D721Med (cell line): ENCODE measurements around the gene MEIS1.

Experiments
- DNase-seq: peaks from one replicate; pipeline ENCODE4 v3.0.0; 2011; ENCODE audit warnings: low spot score; ENCODE audit not compliant: insufficient read length
- FAIRE-seq: peaks from 2 replicates; lab custom pipeline; 2011; peaks lifted over from hg19 to GRCh38; lab: Jason Lieb, UNC
- TF ChIP-seq, protein P1 (sequence below): IDR thresholded peaks from 2 replicates; pipeline ENCODE4 v1.5.1; 2012; ENCODE audit warnings: mild to moderate bottlenecking, control low read depth; ENCODE audit not compliant: insufficient read depth; ENCODE audit errors: missing control alignments

Gene MEIS1

DNA sequence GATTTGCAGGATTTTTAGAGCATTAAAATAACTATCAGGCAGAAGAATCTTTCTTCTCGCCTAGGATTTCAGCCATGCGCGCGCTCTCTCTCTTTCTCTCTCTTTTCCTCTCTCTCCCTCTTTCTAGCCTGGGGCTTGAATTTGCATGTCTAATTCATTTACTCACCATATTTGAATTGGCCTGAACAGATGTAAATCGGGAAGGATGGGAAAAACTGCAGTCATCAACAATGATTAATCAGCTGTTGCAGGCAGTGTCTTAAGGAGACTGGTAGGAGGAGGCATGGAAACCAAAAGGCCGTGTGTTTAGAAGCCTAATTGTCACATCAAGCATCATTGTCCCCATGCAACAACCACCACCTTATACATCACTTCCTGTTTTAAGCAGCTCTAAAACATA is 137.0 kb downstream of the MEIS1 start:
- FAIRE-seq (no peak), DNase-seq (no peak)
- TF ChIP-seq, protein P1, sequence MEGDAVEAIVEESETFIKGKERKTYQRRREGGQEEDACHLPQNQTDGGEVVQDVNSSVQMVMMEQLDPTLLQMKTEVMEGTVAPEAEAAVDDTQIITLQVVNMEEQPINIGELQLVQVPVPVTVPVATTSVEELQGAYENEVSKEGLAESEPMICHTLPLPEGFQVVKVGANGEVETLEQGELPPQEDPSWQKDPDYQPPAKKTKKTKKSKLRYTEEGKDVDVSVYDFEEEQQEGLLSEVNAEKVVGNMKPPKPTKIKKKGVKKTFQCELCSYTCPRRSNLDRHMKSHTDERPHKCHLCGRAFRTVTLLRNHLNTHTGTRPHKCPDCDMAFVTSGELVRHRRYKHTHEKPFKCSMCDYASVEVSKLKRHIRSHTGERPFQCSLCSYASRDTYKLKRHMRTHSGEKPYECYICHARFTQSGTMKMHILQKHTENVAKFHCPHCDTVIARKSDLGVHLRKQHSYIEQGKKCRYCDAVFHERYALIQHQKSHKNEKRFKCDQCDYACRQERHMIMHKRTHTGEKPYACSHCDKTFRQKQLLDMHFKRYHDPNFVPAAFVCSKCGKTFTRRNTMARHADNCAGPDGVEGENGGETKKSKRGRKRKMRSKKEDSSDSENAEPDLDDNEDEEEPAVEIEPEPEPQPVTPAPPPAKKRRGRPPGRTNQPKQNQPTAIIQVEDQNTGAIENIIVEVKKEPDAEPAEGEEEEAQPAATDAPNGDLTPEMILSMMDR = no peak

DNA sequence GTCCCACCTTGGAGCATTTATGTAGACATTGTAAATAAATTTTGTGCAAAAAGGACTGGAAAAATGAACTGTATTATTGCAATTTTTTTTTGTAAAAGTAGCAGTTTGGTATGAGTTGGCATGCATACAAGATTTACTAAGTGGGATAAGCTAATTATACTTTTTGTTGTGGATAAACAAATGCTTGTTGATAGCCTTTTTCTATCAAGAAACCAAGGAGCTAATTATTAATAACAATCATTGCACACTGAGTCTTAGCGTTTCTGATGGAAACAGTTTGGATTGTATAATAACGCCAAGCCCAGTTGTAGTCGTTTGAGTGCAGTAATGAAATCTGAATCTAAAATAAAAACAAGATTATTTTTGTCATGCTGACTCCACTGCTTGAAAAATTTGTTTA is 137.5 kb downstream of the MEIS1 start:
- TF ChIP-seq, protein P1 = no peak
- no peak for FAIRE-seq
- no peak for DNase-seq

DNA sequence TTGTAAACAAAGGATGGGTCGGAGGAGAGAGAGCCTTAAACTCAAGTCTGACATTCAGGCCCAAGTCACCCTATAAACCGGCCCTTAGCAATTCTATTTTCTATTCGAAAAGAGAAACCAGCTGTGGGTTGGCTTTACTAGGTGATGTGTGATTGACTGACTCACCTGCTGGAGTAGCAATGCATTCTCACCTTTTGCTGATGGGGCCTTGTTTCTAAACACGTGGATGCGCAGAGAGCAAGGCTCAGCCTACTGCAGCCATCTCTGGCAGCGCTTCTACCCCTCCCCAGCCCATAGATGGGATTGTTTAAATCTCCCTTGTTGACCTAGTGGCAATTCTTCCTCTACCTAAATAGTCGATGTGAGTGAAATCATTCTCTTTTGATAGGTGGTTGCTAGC is 138.5 kb downstream of the MEIS1 start:
- no peak for FAIRE-seq
- TF ChIP-seq, protein P1 = no peak
- DNase-seq = no peak

DNA sequence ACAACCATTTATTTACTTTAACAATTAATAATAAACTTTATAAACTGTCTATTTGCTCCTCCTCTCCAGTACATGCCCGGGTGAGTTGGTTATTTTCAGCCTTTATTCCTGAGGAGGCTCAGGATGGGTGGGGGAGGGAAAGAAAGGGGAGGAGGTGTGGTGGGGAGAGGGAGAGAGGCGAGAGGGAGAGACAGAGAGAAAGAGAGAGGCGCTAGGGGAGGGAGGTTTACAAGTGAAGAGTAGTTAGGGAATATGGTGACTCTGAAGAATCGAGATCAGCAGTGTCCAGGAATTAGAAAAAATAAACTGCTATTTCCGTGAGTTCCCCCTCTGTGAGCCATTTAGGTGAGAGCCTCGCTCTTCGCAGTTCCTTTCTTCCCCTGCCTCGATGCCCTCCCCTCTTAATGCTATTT is 138.9 kb downstream of the MEIS1 start:
- FAIRE-seq (no peak), DNase-seq (no peak)
- TF ChIP-seq, protein P1 = no peak

DNA sequence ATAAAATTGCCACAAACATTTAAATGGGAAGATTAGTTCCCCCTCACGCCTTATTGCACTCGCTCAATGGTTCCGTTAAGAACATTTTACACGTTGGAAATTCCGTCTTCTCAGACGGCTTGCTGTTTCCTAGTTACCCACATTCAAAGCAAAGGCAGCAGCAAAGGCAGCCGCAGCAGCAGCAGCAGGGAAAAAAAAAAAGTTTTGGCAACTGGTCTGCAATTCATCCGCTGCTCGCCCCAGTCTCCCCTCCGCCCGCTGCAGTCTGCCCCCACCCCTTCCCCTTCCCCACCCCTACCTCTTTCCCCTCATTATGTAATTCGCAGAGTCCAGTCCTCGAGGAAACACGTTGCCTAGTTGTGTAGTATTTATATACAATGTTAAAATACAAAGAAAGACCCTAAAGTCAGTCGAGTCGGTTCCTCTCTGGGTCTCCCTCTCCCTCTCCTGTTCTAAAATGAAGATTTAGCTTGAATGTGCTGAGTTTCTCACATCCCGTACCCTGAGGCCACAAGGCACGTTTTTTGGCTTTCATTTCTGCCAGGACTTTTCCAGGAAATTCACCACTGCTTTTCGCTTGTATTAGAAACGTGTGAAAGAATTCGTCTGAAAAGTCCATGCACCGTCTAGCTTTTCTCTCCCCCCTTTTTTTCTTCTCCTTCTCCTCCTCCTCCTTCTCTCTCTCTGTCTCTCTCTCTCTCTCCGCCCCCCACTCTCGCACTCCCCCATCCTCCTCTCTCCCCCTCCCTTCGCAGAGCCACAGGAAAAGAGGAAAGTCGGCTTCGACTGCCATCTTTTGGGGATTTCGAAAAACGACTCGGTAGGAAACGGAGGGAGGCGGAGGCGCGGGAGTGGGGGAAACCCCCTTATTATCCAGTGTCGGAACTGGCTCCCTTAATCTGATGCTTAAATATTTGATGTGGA is 140.0 kb downstream of the MEIS1 start:
- DNase-seq (peak; percentile 70), FAIRE-seq (no peak)
- TF ChIP-seq, protein P1 = peak; percentile 73

DNA sequence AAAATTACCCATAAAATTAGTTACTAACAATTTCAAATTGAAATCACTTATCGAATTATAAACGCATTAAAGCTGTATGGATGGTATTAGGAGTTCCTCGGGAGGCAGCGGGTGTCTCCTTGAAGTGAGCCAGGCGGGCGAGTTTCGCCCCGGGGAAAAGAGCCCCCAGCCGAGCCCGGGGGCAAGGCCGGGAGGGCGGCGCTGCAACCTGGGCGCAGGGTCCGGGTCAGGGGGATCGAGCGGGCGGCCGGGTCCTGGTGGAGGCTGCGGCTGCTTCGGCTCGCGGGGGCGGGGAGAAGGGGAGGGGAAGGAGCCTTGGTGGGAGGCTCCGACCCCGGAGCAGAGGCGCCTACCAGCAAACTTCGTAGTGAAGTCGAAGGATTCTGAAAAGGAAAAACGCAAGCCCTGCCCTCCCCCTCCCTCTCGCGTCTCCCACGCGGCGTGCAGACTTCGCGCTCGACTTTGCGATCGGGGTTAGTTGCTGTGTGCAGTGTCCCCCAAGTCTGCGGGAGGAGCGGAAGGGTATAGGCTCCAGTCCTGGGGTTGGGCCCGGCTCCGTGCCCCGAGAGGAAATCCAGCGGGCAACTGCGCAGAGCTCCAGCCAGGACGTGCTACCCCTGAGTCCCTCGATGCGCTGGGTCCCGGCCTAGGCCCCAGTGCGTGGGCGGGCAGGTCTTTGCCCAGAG is 140.8 kb downstream of the MEIS1 start:
- DNase-seq (no peak), FAIRE-seq (no peak)
- TF ChIP-seq, protein P1 = no peak

DNA sequence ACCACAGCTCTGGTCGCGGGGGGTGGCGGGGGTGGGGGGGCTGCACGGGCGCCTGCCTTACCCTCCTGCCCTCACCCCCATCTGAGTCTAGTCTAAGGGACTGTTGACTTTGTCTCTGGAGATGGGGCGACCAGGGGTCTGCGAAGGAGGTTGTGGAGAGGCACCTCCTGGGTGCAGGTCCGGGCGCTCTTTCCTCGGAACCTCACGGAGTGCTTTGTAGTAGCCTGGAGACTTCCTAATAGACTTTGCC is 141.3 kb downstream of the MEIS1 start:
- TF ChIP-seq, protein P1 = no peak
- DNase-seq (no peak), FAIRE-seq (no peak)
